ENCODE measurements around the gene GRB10. TPM values are rescaled to one million over a fixed set of nuclear protein-coding genes. Genes with fewer than 3 reads are reported as not detected.

GRB10 gene
- total RNA-seq, 2 experiments from 2014 or later, result 6.3 to 6.6 TPM

GRCh38 chr7:50658696-50659095, 124.0 kb downstream of the GRB10 start:
- no peak overlapping the region for H3K4me3 Mint-ChIP-seq
- H3K36me3 Mint-ChIP-seq (ENCODE audit: low read depth), result peaks cover 4% of the 10 kb centered on the region
- H3K27me3 Mint-ChIP-seq (ENCODE audit: low read depth), result peaks cover 7% of the 10 kb centered on the region
- DNase-seq, result no peak
- no peak overlapping the region for H3K27ac Mint-ChIP-seq
- POLR2A ChIA-PET, result no interaction called here
- CTCF ChIA-PET, result interaction anchor here (1.6 to 6.2 kb wide), 2 partner anchors 21 to 191 kb away, joined by 3 to 30 read pairs; no protein-coding TSS in a partner anchor
- ATAC-seq, result no peak
- peaks cover 63% of the 10 kb centered on the region for H3K4me1 Mint-ChIP-seq (ENCODE audit: low read depth)
- no peaks in the 10 kb centered on the region for H3K9me3 Mint-ChIP-seq (ENCODE audit: insufficient read depth)

GRCh38 chr7:50657912-50658311, 124.8 kb downstream of the GRB10 start:
- peaks cover 8% of the 10 kb centered on the region for H3K27me3 Mint-ChIP-seq (ENCODE audit: low read depth)
- peaks cover 63% of the 10 kb centered on the region for H3K4me1 Mint-ChIP-seq (ENCODE audit: low read depth)
- no peak for ATAC-seq

GRCh38 chr7:50657341-50657873, 125.3 kb downstream of the GRB10 start:
- Mint-ChIP-seq H3K27me3 (ENCODE audit: low read depth) (peaks cover 8% of the 10 kb centered on the region), H3K36me3 (ENCODE audit: low read depth) (peaks cover 4% of the 10 kb centered on the region), H3K27ac (no peak overlapping the region), H3K4me1 (ENCODE audit: low read depth) (peaks cover 63% of the 10 kb centered on the region), H3K9me3 (ENCODE audit: insufficient read depth) (no peaks in the 10 kb centered on the region), H3K4me3 (no peak overlapping the region)
- POLR2A ChIA-PET, result no interaction called here
- DNase-seq, result no peak
- ATAC-seq, result no peak
- CTCF ChIA-PET, result interaction anchor here (1.3 kb wide), 1 partner anchor 25 kb away, joined by 4 read pairs; no protein-coding TSS in a partner anchor

More at GRCh38 chr7:50657912-50658311, 124.8 kb downstream of the GRB10 start:
- H3K9me3 Mint-ChIP-seq (ENCODE audit: insufficient read depth), result no peaks in the 10 kb centered on the region
- CTCF ChIA-PET, result interaction anchor here (1.6 kb wide), 1 partner anchor 22 kb away, joined by 3 read pairs; no protein-coding TSS in a partner anchor
- DNase-seq, result no peak
- H3K27ac Mint-ChIP-seq, result no peak overlapping the region
- POLR2A ChIA-PET, result no interaction called here
- no peak overlapping the region for H3K4me3 Mint-ChIP-seq
- H3K36me3 Mint-ChIP-seq (ENCODE audit: low read depth), result peaks cover 4% of the 10 kb centered on the region

GRCh38 chr7:50656141-50656895, 126.4 kb downstream of the GRB10 start:
- no peaks in the 10 kb centered on the region for H3K9me3 Mint-ChIP-seq (ENCODE audit: insufficient read depth)
- no peak overlapping the region for H3K4me3 Mint-ChIP-seq
- peaks cover 58% of the 10 kb centered on the region for H3K4me1 Mint-ChIP-seq (ENCODE audit: low read depth)
- DNase-seq (no peak), ATAC-seq (no peak)
- peaks cover 4% of the 10 kb centered on the region for H3K36me3 Mint-ChIP-seq (ENCODE audit: low read depth)
- ChIA-PET CTCF (interaction anchor here (1.3 kb wide), 1 partner anchor 23 kb away, joined by 4 read pairs; no protein-coding TSS in a partner anchor), POLR2A (no interaction called here)
- peaks cover 8% of the 10 kb centered on the region for H3K27me3 Mint-ChIP-seq (ENCODE audit: low read depth)
- H3K27ac Mint-ChIP-seq, result no peak overlapping the region

GRCh38 chr7:50655490-50655889, 127.2 kb downstream of the GRB10 start:
- no peak for DNase-seq
- Mint-ChIP-seq H3K27me3 (ENCODE audit: low read depth) (peaks cover 9% of the 10 kb centered on the region), H3K9me3 (ENCODE audit: insufficient read depth) (no peaks in the 10 kb centered on the region), H3K27ac (no peak overlapping the region), H3K4me1 (ENCODE audit: low read depth) (peaks cover 51% of the 10 kb centered on the region), H3K4me3 (no peak overlapping the region), H3K36me3 (ENCODE audit: low read depth) (peaks cover 4% of the 10 kb centered on the region)
- CTCF ChIA-PET, result no interaction called here
- POLR2A ChIA-PET, result no interaction called here
- ATAC-seq, result no peak

GRCh38 chr7:50655020-50655419, 127.7 kb downstream of the GRB10 start:
- peaks cover 14% of the 10 kb centered on the region for H3K27me3 Mint-ChIP-seq (ENCODE audit: low read depth)
- H3K36me3 Mint-ChIP-seq (ENCODE audit: low read depth), result no peaks in the 10 kb centered on the region
- H3K9me3 Mint-ChIP-seq (ENCODE audit: insufficient read depth), result no peaks in the 10 kb centered on the region
- ATAC-seq, result no peak
- no peak overlapping the region for H3K27ac Mint-ChIP-seq
- CTCF ChIA-PET, result interaction anchor here (0.8 to 2.0 kb wide), 3 partner anchors 22 to 187 kb away, joined by 3 to 11 read pairs (median 5); no protein-coding TSS in a partner anchor
- no peak overlapping the region for H3K4me3 Mint-ChIP-seq
- H3K4me1 Mint-ChIP-seq (ENCODE audit: low read depth), result peaks cover 46% of the 10 kb centered on the region
- POLR2A ChIA-PET, result no interaction called here
- no peak for DNase-seq

GRCh38 chr7:50653981-50654425, 128.7 kb downstream of the GRB10 start:
- CTCF ChIA-PET, result interaction anchor here (0.8 to 2.0 kb wide), 6 partner anchors 8 to 561 kb away, joined by 3 to 11 read pairs (median 4); partner anchors contain the start of gene ZPBP
- no peaks in the 10 kb centered on the region for H3K36me3 Mint-ChIP-seq (ENCODE audit: low read depth)
- peaks cover 36% of the 10 kb centered on the region for H3K4me1 Mint-ChIP-seq (ENCODE audit: low read depth)
- POLR2A ChIA-PET, result no interaction called here
- H3K4me3 Mint-ChIP-seq, result no peak overlapping the region
- ATAC-seq (no peak), DNase-seq (no peak)
- no peaks in the 10 kb centered on the region for H3K9me3 Mint-ChIP-seq (ENCODE audit: insufficient read depth)
- H3K27ac Mint-ChIP-seq, result no peak overlapping the region
- peaks cover 14% of the 10 kb centered on the region for H3K27me3 Mint-ChIP-seq (ENCODE audit: low read depth)

- no peak for DNase-seq
- H3K4me1 Mint-ChIP-seq (ENCODE audit: low read depth), result peaks cover 29% of the 10 kb centered on the region
- no peak overlapping the region for H3K4me3 Mint-ChIP-seq
- CTCF ChIA-PET, result interaction anchor here (0.9 to 2.0 kb wide), 5 partner anchors 9 to 561 kb away, joined by 3 to 11 read pairs (median 4); partner anchors contain the start of gene ZPBP
- H3K9me3 Mint-ChIP-seq (ENCODE audit: insufficient read depth), result no peaks in the 10 kb centered on the region
- POLR2A ChIA-PET, result no interaction called here
- no peak overlapping the region for H3K27ac Mint-ChIP-seq
- ATAC-seq, result peak; percentile 64
- H3K27me3 Mint-ChIP-seq (ENCODE audit: low read depth), result peaks cover 14% of the 10 kb centered on the region
- no peaks in the 10 kb centered on the region for H3K36me3 Mint-ChIP-seq (ENCODE audit: low read depth)
These were observed 129.4 kb downstream of the GRB10 start for GRCh38 chr7:50653126-50653864.

- no peak overlapping the region for H3K27ac Mint-ChIP-seq
These were observed 130.1 kb downstream of the GRB10 start for GRCh38 chr7:50652400-50653125.

GRCh38 chr7:50651271-50651989, 131.3 kb downstream of the GRB10 start:
- Mint-ChIP-seq H3K27me3 (ENCODE audit: low read depth) (peaks cover 14% of the 10 kb centered on the region), H3K27ac (no peak overlapping the region), H3K9me3 (ENCODE audit: insufficient read depth) (no peaks in the 10 kb centered on the region), H3K36me3 (ENCODE audit: low read depth) (no peaks in the 10 kb centered on the region), H3K4me3 (no peak overlapping the region), H3K4me1 (ENCODE audit: low read depth) (peaks cover 22% of the 10 kb centered on the region)
- ATAC-seq (no peak), DNase-seq (no peak)
- ChIA-PET CTCF (interaction anchor here (0.9 kb wide), 1 partner anchor 15 kb away, joined by 3 read pairs; no protein-coding TSS in a partner anchor), POLR2A (no interaction called here)

More at GRCh38 chr7:50652400-50653125, 130.1 kb downstream of the GRB10 start:
- no peak for ATAC-seq
- H3K27me3 Mint-ChIP-seq (ENCODE audit: low read depth), result peaks cover 14% of the 10 kb centered on the region
- H3K4me3 Mint-ChIP-seq, result no peak overlapping the region
- H3K36me3 Mint-ChIP-seq (ENCODE audit: low read depth), result no peaks in the 10 kb centered on the region
- peaks cover 29% of the 10 kb centered on the region for H3K4me1 Mint-ChIP-seq (ENCODE audit: low read depth)
- ChIA-PET CTCF (interaction anchor here (1.9 kb wide), 2 partner anchors 184 to 489 kb away, joined by 4 to 5 read pairs; no protein-coding TSS in a partner anchor), POLR2A (no interaction called here)
- DNase-seq, result no peak
- no peaks in the 10 kb centered on the region for H3K9me3 Mint-ChIP-seq (ENCODE audit: insufficient read depth)
